Pancreas (tissue), 10 donors: ENCODE measurements around the gene PTRH2. TPM values are rescaled to one million over a fixed set of nuclear protein-coding genes. Genes with fewer than 3 reads are reported as not detected.
A peak's percentile ranks its signal among the peaks of the same experiment; 100 is the strongest.

Experiments used
- ATAC-seq, 4 donors: fragments of 200-7000 bp; cut with Tn5 transposase; one replicate each; pipeline versions ENCODE4 v1.8.0 to v1.9.1; 2020; ENCODE audit warnings: mild to moderate bottlenecking in 4 of 4, moderate library complexity in 4 of 4
- DNase-seq, 6 donors: peaks; one replicate each; pipeline ENCODE4 v3.0.0-alpha.2; 2020
- FAIRE-seq: peaks from 2 replicates; lab custom pipeline; 2012; peaks lifted over from hg19 to GRCh38; lab: Jason Lieb, UNC
- H3K27ac ChIP-seq, 4 donors: fragments of 200-600 bp; sonication (generic); 1 replicate in 3 of 4; 2 replicates in 1 of 4; pipeline versions ENCODE4 v1.5.0 to v1.8.0; 2020
- H3K27me3 ChIP-seq, 4 donors: fragments of 200-600 bp; one replicate each; pipeline ENCODE4 v1.8.0; 2021
- H3K36me3 ChIP-seq, 3 donors: fragments of 200-600 bp; sonication (generic) in 1 of 3; one replicate each; pipeline versions ENCODE4 v1.5.0 to v1.8.0; 2020 to 2021
- H3K4me1 ChIP-seq, 3 donors: fragments of 200-600 bp; one replicate each; pipeline ENCODE4 v1.8.0; 2021
- H3K4me3 ChIP-seq, 4 donors: fragments of 200-600 bp; sonication (generic) in 2 of 4; one replicate each; pipeline versions ENCODE4 v1.5.0 to v1.8.0; 2020 to 2021
- H3K9me3 ChIP-seq, 4 donors: fragments of 200-600 bp; one replicate each; pipeline ENCODE4 v1.8.0; 2021
- WGBS, 2 donors: extraction: QIAGEN DNeasy Blood & Tissue Kit; methylation state at CpG; one replicate each; pipeline ENCODE4 v1.1.7; 2013; 5-methylcytosine and 5-hydroxymethylcytosine counted together
- intact Hi-C, 3 donors: fragments of 100-400 bp; cut with DNase I; formaldehyde crosslinking; loops; one replicate each; pipeline versions ENCODE4 v1.11.1 to v1.14.2; 2022
- polyA plus RNA-seq, 2 donors: library from polyadenylated mRNA; stranded (reverse); fragments of 200-250 nt; gene quantifications; one replicate each; pipeline ENCODE4 v1.2.3, GENCODE V29; 2013
- total RNA-seq, 6 donors: library from RNA; stranded (reverse); fragmentation: NEBNext Ultra II Directional in 4 of 6; extraction: Animal tissue kit (Norgen Biotek cat#: 25700) in 4 of 6; gene quantifications; one replicate each; pipeline versions ENCODE4 v1.2.1 to v1.2.4, GENCODE V29; 2021 to 2023
- TF ChIP-seq, protein P1 (sequence below), 4 donors: fragments of 200-600 bp; sonication (generic) in 3 of 4; IDR thresholded peaks; one replicate each; pipeline versions ENCODE4 v1.5.0 to v1.8.0; 2021; ENCODE audit warnings: antibody characterized with exemption in 4 of 4
- donor health status: healthy with polysubstance abuse.
- donor health status: DM: no; HTN: no; CAD: no; lungs with moderate emphysema.
- donor health status: DM: no; HTN: no; CAD: no.
- donor health status: control.
- donor health status: control.
- donor health status: Bipolar disorder and iron deficiency.
- donor health status: DM: yes; HTN: yes; CAD: no.
- donor health status: DM: no; HTN: no; CAD: no.
- donor health status: DM: no; HTN: no; CAD: no.
- donor health status: DM: yes; HTN: yes; CAD: no.

Gene PTRH2
- total and polyA plus RNA-seq, 8 donors = 5.5 to 23.8 (median 9.5) TPM

DNA sequence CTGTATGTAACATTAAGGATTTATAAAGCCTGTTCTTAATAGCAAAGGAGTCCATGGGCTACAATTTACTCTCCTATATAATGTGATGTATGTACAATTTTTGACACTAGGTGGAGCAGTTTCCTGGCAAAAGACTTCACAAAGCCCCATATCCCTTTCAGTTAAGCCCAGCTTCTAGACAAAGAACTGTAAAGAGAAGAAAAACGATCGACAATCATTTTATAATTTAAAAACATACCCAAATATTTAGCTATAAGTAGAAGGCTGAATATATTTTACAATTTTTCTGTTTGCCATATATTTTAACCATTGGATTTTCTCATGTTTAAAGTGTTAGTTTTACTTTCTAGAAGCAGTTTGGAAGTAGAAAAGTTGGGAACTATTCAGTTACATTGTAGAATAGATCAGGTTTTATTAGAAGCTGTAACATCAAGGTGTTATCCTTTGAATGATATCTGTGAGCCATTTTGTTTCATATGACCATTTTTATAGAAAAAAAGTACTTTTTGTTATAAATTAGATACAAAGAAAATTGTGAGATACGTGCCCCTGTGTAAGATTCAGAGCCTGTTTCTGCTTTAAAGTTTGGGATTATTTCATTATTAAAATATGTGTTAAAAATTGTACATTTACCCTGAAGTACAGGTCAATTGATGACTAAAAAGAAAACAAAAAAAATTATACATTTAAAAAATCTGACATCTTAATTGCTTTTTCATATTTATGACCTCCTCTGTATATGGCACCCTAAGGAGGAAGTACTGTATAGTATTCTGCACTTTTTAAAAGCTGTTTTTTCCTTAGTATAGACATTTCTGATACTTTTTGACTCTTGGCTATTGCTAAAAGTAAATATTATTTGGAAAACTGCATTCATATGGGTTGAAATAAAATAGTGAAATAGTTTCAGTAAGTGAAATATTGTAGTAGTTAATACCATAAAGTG is 46.6 kb upstream of the PTRH2 start:
- TF ChIP-seq, protein P1, sequence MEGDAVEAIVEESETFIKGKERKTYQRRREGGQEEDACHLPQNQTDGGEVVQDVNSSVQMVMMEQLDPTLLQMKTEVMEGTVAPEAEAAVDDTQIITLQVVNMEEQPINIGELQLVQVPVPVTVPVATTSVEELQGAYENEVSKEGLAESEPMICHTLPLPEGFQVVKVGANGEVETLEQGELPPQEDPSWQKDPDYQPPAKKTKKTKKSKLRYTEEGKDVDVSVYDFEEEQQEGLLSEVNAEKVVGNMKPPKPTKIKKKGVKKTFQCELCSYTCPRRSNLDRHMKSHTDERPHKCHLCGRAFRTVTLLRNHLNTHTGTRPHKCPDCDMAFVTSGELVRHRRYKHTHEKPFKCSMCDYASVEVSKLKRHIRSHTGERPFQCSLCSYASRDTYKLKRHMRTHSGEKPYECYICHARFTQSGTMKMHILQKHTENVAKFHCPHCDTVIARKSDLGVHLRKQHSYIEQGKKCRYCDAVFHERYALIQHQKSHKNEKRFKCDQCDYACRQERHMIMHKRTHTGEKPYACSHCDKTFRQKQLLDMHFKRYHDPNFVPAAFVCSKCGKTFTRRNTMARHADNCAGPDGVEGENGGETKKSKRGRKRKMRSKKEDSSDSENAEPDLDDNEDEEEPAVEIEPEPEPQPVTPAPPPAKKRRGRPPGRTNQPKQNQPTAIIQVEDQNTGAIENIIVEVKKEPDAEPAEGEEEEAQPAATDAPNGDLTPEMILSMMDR (IDR thresholded peaks at IDR 0.05) = peak; percentile 31 to 51 (median 39)

DNA sequence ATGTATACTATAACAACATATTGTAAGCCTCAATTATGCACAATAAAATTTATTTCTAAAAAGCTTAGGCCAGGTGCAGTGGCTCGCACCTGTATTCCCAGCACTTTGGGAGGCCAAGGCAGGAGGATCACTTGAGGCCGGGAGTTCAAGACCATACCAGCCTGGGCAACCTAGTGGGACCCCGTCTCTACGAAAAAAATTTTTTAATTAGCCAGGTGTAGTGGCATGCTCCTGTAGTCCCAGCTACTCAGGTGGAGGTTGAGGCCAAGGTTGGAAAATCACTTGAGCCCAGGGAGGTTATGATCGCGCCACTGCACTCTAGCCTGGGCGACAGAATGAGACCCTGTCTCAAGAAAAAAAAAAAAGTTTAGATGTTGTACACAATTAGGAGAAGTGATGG is 45.7 kb upstream of the PTRH2 start:
- no peak for DNase-seq
- Histone ChIP-seq H3K9me3 (no peaks in the 10 kb centered on the region), H3K4me1 (peaks cover 4 to 41% (median 22%) of the 10 kb centered on the region in 3 donors), H3K27me3 (no peaks in the 10 kb centered on the region), H3K4me3 (no peak overlapping the region), H3K36me3 (no peaks in the 10 kb centered on the region), H3K27ac (peak overlapping the region in 1 of 4 donors; percentile 79)
- TF ChIP-seq, protein P1 (IDR thresholded peaks at IDR 0.05) = no peak
- WGBS, 2 donors = 79 to 80% methylated on average over 7 of the region's 7 CpGs
- ATAC-seq = no peak
- FAIRE-seq = no peak
- intact Hi-C loops = loop anchor here in 1 of 3 donors (5.0 kb wide), 1 partner anchor 109 kb away; no protein-coding TSS in a partner anchor

More for the DNA sequence above, 46.6 kb upstream of the PTRH2 start:
- WGBS, 2 donors = 29 to 32% methylated on average over 3 of the region's 3 CpGs
- DNase-seq = peak in 1 of 6 donors; percentile 34
- ATAC-seq = peak; percentile 86 to 94 (median 92)
- intact Hi-C loops = loop anchor here in 1 of 3 donors (5.0 kb wide), 1 partner anchor 109 kb away; no protein-coding TSS in a partner anchor
- H3K36me3 ChIP-seq = no peaks in the 10 kb centered on the region
- H3K27me3 ChIP-seq = no peaks in the 10 kb centered on the region
- no peak overlapping the region for H3K4me3 ChIP-seq
- peaks cover 4 to 41% (median 22%) of the 10 kb centered on the region in 3 donors for H3K4me1 ChIP-seq
- FAIRE-seq = peak; percentile 94
- H3K9me3 ChIP-seq = no peaks in the 10 kb centered on the region
- H3K27ac ChIP-seq = peak overlapping the region in 2 of 4 donors; percentile 49 to 79

DNA sequence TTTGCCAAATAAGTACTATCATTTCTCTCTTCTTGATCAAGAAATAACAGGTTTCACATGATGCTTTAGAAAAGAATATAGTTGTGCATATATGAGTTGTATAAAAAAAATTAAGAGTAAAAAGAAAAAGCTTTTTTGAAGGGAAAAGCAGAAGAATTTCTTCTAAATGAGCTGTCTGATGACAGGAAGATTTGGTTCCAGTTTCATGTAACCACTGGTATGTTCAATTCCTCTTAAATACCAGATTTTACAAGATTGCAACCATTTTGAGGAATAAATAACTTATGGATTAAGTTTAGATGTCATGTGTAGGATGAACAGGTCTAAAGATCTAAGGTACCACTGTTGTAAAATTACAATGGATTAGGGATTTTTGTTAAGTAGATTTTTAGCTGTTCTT is 45.2 kb upstream of the PTRH2 start:
- H3K27me3 ChIP-seq = no peaks in the 10 kb centered on the region
- FAIRE-seq (no peak), ATAC-seq (no peak), DNase-seq (no peak)
- TF ChIP-seq, protein P1 (IDR thresholded peaks at IDR 0.05) = no peak
- H3K9me3 ChIP-seq = no peaks in the 10 kb centered on the region
- no peak overlapping the region for H3K4me3 ChIP-seq
- H3K4me1 ChIP-seq = peaks cover 4 to 41% (median 22%) of the 10 kb centered on the region in 3 donors
- H3K36me3 ChIP-seq = no peaks in the 10 kb centered on the region
- intact Hi-C loops = loop anchor here in 1 of 3 donors (5.0 kb wide), 1 partner anchor 110 kb away; no protein-coding TSS in a partner anchor
- H3K27ac ChIP-seq = no peak overlapping the region

DNA sequence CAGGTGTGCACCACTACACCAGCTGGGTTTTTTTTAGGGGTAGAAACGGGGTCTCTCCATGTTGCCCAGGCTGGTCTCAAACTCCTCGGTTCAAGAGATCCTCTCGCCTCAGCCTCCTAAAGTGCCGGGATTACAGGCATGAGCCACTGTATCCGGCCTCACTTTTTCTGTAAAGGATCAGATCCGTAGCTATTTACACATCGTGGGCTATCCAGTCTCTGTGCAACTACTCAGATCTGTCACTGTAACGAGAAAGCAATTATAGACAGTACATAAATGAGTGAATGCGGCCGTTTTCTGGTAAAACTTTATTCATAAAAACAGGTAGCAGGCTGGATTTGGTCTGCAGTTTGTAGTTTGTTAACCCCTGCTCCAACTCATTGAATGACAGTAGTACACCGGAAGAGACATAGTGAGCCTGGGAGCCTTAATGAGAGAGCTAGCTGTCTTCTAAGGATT is 44.8 kb upstream of the PTRH2 start:
- ATAC-seq = no peak

More for the DNA sequence above, 44.8 kb upstream of the PTRH2 start:
- Histone ChIP-seq H3K4me3 (no peak overlapping the region), H3K27me3 (no peaks in the 10 kb centered on the region), H3K27ac (no peak overlapping the region), H3K9me3 (no peaks in the 10 kb centered on the region), H3K36me3 (no peaks in the 10 kb centered on the region), H3K4me1 (peaks cover 4 to 39% (median 22%) of the 10 kb centered on the region in 3 donors)
- DNase-seq (no peak), FAIRE-seq (no peak)
- WGBS, 2 donors = 88 to 89% methylated on average over 11 of the region's 11 CpGs
- intact Hi-C loops = loop anchor here in 1 of 3 donors (5.0 kb wide), 1 partner anchor 110 kb away; no protein-coding TSS in a partner anchor
- TF ChIP-seq, protein P1 (IDR thresholded peaks at IDR 0.05) = no peak
